Measurements from ENCODE around the gene DNAJC21.
"Not testable (repeated sequence)": the region's sequence is repeated elsewhere in the genome, so short reads cannot be mapped to it uniquely, and the experiment has no call there.

The DNAJC21 gene

DNA sequence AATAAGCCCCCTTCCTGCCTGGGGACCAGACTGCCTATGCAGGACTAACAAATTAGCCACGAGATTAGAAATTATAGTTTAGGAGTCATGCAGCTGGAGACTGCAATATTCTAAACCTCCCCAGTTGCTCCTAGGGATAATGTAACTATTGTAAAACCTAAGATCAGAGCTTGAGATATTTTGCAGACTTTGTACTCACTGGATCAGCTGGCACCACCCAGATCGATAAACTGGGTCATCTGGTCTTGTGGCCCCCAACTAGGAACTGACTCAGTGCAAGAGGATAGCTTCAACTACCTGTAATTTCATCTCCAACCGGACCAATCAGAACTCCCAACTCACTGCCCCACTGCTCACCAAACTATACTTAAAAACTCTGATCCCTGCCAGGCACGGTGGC lies 38.2 kb downstream of the DNAJC21 start:
- intact Hi-C loops (cut with DNase I) = no loop called here
- DNase-seq = no peak

DNA sequence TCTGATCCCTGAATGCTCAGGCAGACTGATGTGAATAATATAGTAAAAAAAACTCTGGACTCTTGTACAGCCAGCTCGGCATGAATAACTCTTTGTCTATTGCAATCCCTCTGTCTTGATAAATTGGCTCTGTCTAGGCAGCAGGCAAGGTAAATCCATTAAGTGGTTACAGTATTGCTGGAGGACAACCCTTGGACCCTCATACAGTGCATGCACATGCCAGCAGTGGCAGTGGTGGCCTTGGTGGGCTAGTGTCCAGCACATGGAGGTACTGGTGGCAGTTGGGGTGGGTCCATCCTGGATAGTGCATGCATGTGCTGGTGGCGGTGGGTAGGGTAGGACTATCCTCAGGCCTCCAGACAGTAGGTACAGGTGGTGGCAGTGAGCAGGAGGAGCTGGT lies 38.9 kb downstream of the DNAJC21 start:
- no peak for DNase-seq
- intact Hi-C loops (cut with DNase I) = no loop called here

DNA sequence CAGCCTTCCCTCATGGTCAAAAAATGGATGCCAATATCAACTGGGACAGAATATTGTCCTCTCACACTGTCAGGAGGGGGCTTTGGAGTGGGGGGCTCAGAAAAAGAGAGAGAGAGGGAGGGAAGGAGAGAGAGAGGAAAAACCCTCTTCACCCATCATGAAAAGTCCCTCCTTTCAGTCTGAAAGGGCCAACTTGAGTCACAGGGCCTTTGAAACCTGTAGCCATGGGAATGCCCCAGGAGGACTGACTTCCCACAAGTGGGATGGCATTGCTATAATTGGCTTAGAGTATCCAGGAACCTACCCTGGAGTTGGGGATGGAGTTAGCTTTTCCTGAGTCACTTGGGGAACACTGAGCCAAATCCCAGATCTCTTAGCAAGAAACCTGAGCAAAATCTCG lies 41.2 kb downstream of the DNAJC21 start:
- DNase-seq = no peak
- intact Hi-C loops (cut with DNase I) = no loop called here

DNA sequence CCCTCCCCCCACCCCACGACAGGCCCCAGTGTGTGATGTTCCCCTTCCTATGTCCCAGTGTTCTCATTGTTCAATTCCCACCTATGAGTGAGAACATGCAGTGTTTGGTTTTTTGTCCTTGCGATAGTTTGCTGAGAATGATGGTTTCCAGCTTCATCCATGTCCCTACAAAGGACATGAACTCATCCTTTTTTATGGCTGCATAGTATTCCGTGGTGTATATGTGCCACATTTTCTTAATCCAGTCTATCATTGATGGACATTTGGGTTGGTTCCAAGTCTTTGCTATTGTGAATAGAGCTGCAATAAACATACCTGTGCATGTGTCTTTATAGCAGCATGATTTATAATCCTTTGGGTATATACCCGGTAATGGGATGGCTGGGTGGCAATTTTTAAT lies 42.3 kb downstream of the DNAJC21 start:
- intact Hi-C loops (cut with DNase I); DNase-seq: not testable (repeated sequence)

DNA sequence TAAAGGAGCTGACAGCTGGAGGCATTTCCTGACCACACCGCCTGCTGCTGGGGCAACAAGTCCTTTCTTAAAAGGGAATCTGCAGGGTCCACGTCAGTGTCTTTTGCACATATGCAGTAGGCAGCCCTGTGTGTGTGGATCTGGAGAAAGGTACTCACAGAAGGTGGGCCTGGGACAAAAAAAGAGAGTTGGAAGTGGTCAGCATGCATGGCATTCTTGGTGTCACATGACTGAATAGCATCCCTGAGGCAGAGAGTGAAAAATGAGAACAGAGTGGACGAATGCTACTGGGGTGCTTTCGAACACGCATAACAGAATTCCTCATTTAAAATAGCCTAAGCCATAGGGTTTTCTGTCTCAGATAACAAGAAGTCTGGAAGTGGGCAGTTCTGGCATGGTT lies 47.0 kb downstream of the DNAJC21 start:
- intact Hi-C loops (cut with DNase I) = no loop called here
- no peak for DNase-seq

DNA sequence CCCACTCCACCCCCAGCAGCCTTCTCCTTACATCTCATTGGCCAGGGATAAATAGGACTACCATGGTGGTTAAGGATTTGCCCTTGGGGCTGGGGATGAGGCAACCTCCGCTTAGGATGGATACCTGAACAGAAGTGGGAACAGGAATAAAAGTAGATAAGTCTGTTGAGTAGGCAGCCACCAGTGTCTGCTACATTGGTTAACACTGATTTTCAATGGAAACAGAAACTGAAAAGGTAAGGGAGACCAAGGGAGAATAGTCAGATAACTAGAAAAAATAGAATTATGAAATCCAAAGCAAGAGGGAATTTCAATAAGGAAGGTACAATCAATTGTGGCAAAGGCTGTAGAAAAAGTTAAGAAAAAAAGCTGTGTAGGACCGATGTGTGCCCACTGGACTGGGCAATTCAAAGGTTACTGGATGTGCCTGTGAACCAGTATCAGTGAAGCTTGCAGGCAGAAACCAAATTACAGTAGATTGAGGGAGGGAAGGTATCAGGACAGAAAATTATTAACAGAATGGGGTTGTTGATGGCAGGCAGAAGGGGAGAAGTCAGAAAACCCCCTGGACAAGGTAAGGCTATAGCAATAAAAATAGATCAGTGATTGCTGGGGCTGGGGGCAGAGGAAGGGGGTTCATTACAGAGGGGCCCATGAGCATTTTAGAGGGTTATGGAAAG lies 48.7 kb downstream of the DNAJC21 start:
- intact Hi-C loops (cut with DNase I) = no loop called here
- no peak for DNase-seq

DNA sequence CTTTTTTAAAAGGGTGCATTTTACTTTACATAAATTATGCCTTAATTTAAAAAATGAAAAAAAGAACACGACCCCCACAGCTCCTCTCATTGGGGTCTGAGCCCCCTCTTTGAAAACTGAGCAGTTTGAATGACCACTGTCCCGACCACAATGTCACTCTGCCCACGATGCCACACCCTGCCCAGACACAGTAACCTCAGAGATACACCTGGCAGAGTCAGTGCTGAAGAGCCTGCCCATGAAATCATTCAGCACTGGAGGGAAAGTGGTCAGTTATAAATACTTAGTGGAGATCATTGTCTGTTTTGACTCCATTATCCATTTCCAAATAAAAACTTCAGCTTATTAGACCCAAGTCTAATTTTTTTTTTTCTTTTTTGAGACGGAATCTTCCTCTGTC lies 49.3 kb downstream of the DNAJC21 start:
- intact Hi-C loops (cut with DNase I) = no loop called here
- DNase-seq = no peak

DNA sequence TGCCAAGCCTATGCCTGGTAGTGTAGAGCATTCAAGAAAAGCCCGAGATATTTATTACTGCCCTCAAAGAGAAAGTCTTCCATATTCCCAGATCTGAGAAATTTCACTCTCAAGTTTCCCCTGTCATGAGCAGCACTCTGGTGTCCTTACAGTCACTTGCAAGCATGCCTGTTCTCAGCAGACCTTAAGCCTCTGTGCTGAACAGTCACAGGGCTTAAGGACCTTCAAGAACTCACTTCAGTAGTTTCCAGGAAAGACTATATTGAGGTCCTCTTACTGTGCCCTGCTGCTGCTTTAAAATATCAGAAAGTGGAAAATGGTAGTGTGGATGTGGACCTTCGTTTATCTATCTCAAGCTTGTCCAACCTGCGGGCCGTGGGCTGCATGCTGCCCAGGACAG lies 53.5 kb downstream of the DNAJC21 start:
- no peak for DNase-seq
- intact Hi-C loops (cut with DNase I) = no loop called here

DNA sequence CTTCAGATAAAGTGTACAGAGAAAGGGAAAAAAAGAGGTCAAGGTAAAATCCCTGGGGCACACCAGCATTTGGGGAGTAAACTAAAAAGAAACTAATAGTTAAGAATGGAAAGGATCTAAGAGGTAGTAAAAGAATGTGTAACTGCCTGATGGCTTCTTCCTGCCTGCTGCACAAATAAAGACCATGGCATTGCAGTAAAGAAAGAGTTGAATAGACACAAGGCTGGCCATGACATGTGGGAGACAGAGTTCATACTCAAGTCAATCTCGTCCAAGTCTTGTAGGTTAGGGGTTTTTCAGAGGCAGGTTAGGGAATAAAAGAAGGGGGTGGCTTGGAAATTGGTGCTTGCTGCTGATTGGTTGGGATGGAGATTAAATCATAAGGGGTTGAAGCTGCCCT lies 57.6 kb downstream of the DNAJC21 start:
- intact Hi-C loops (cut with DNase I) = no loop called here
- DNase-seq = no peak

DNA sequence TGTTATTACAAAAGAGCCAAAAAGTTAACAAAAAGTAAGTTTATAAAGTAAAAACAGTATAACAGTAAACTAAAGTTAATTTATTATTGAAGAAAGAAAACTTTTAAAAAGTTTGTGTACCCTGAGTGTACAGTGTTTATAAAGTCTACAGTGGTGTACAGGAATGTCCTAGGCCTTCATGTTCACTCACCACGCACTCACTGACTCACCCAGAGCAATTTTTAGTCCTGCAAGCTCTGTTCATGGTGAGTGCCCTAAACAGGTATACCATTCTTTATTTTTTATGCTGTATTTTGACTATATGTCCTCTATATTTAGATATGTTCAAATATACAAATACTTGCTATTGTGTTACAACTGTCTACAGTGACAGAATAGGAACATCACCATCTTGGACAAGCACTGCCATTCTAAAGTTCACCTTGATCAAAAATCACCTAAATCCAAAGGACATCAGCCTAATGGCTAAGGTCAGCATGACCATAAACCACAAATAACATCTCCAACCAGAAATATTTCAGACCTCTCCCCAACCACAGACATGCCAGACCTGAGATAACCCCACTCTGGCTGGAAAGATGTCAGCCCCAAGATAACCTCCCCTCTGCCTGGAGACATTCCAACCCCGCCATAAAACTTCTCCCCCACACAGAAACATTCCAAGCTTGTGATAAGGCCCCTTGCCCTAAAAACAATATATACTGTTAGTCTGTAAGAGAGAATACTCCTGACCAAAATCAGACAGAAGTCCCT lies 62.3 kb downstream of the DNAJC21 start:
- intact Hi-C loops (cut with DNase I) = no loop called here
- DNase-seq = no peak

DNA sequence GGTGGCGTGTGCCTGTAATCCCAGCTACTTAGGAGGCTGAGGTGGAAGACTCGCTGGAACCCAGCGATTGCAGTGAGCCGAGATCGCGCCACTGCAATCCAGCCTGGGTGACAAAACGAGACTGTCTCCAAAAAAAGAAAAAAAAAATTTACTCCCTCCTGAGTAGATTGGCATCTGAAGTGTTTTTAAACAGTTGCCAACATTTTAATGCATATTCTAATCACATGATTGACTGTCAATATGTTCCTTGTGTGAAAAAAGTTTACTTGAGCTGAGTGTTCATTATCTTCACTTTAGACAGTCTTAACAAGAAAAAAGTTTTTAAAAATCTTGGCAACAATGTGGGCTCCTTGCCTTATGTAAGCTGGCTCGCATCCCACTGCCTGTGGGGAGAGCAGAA lies 64.6 kb downstream of the DNAJC21 start:
- intact Hi-C loops (cut with DNase I) = no loop called here
- DNase-seq = no peak

DNA sequence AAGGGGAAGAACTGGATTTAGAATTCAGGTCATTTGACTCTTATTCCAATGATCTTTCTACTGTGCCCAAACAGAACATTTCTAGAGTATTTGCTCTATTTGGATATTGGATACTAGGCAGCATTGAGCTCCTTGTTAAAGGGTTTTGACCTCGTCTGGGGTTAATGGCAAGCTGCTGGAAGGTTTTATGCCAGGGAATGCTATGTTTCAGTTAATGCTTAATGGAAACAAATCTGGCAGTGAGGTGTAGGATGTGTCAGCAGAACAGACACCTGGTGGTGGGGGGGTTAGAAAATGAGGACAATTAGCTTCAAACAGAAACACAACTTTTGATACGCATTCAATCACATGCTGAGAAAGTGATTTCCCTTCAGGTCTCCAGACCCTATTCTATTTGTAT lies 66.9 kb downstream of the DNAJC21 start:
- DNase-seq = no peak
- intact Hi-C loops (cut with DNase I) = no loop called here

DNA sequence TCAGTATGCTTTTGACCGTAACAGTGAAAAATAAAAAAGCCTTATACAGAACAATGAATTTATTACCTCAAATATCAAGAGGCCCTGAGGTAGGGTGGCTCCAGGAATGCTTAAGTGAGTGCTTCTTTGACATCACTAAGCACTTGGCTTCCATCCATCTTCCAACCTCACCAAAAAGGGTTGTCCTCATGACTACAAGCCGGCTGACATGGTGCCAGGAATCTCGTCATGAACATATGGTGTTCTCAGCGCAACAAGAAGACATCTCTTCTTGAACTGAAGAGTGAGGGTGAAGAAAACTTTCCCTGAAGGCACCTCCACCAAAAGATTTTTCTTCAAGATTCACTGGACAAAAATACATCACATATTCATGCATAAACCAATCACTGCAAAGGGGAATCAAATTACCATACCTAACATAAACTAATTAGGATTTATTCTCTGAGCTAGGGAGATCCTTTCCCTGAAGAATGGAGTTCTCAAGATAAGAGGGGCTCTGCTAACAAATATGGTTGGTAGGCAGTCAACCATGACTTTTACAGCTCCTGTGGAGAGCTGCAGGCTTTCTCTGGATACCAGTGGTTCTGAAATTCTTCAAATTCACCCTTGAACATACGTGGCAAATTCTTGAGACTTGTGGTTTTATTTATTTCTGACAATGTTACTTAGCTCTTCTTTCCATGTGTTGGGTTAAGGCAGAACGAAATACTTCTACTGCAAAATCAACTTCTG lies 68.9 kb downstream of the DNAJC21 start:
- no peak for DNase-seq
- intact Hi-C loops (cut with DNase I) = no loop called here

DNA sequence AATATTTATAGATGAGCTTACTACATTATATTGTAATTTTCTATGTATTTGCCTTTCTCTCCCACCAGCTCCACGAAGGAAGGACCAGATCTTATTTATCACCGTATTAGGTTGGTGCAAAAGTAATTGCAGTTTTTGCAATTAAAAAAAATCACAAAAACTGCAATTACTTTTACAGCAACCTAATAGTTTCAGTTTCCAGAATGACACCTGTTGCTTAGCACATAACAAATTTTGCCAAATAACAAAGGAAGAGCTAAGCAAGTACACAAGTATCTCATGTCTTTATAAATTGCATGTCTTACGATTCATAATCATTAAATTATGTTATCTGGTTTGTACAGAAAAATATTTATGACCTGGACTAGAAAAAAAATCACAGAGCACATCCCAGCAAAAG lies 72.5 kb downstream of the DNAJC21 start:
- DNase-seq = no peak
- intact Hi-C loops (cut with DNase I) = no loop called here

DNA sequence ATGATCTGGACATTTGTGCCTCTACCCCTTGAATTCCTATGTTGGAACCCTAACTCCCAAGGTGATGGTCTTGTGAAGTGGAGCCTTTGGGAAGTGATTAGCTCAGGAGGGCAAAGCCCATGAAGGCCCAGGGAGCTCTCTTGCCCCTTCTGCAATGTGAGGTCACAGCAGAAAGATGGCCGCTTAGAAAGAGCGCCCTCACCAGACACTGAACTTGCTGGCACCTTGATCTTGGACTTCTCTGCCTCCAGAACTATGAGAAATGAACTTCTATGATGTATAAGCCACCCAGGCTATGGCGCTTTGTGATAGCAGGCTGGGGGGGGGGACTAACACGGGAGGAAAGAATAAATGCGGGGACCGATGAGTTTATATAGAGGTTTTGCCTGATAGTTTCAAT lies 73.1 kb downstream of the DNAJC21 start:
- no peak for DNase-seq
- intact Hi-C loops (cut with DNase I) = no loop called here

DNA sequence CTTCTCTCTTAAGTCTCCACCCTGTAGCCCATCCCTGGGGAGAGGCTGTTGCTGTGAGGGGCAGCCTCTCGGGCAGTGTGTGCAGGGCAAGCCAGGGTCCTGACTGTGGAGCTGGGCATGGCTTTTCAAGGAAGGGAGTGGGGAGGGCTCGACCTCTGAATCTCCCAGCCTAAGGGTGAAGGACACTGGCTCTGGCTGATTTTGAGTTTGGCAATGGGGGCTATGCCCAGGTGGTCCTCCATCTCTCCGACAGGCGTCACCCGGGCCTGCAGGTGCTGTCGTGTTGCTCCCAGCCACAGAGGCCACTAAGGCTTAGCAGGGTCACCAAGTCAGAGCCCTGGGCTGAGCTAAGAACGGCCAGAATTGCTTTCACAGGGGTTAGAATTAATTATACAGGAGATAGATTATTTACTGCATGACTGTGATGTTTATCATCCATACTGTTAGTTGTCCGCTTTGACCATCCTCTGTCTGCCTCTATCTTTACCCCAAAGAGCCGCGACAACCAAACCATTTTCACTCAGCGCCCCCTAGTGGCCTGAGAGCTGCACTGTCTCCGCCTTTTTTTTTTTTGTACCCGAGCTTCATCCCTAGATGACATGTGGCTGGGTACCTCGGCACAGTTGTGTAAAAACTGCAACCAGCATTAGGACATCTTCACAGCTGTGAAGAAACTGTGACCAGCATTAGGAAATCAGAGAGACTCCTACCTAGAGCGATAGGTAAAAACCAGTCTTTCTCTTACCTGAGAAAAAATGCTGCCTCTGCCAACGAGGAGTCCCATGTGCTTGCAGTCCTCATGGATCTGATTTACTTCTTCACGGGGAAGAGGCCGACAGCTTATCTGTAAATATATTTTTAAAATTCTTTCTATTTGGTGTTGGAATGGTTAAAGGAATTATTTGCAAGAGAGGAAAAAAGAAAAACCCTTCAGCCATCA lies 73.9 kb downstream of the DNAJC21 start:
- intact Hi-C loops (cut with DNase I) = no loop called here
- peak in 40 of 42 donors; percentile 11 to 86 (median 63) for DNase-seq

DNA sequence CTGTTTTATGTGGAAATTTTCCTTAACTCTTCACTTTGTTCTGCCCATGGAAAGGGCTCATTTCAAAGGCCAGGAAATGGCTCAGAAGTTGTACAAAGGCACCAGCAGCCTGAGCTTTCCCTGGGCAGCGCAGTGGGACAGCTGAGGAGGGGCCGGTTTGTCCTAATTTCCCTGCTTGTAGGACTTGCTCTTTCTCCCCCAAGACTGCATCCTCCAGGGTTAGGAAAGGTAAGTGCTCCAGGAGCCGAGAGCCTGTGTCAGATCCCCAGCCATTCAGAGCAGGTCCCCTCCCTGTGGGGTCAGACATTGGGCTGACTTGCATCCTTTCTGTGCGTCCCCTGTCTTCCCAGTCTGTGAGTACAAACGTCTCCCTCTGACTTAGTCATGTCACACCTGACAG lies 74.8 kb downstream of the DNAJC21 start:
- intact Hi-C loops (cut with DNase I) = no loop called here
- DNase-seq = no peak

DNA sequence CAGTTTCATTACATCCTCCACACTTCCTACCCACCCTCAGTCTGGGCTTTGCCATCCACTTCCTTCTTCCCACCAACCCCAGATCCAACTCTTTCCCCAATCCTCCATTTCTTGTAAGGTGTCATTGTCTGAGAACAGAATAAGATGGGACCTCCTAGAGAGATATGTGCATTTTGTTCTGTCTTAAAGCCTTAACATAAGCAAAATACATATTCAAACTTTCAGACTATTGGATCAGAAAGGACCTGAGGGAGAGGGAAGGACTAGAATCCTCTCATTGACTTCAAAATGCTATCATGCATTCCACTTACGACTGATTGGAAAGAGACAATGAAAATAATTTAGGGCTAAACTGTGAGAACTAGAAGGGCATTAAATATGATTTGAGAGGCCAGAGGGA lies 75.4 kb downstream of the DNAJC21 start:
- intact Hi-C loops (cut with DNase I) = no loop called here
- no peak for DNase-seq

All from head of caudate nucleus (tissue), 42 donors.